WTC11 (cell line): Measurements from ENCODE around the gene EPHB3. TPM values are rescaled to one million over a fixed set of nuclear protein-coding genes. Genes with fewer than 3 reads are reported as not detected.

Experiments used
- ATAC-seq: fragments of 200-7000 bp; cut with Tn5 transposase; 2 replicates; pipeline ENCODE4 v1.10.0; 2021; ENCODE audit warnings: mild to moderate bottlenecking, moderate library complexity
- CTCF ChIA-PET: fragments of 300-600 bp; sonication (Branson Sonifier 250); formaldehyde crosslinking; loops from one replicate; lab custom pipeline; 2021; ENCODE audit warnings: antibody characterized with exemption; lab: Charles Lee
- POLR2A ChIA-PET: fragments of 350-600 bp; sonication (Branson Sonifier 250); formaldehyde crosslinking; loops from one replicate; lab custom pipeline; 2021; ENCODE audit warnings: antibody characterized with exemption; lab: Charles Lee
- DNase-seq: peaks from one replicate; pipeline ENCODE4 v3.0.0; 2021; ENCODE audit warnings: low spot score
- H3K27ac Mint-ChIP-seq: 2 replicates; pipeline ENCODE4 v1.8.0; 2021; ENCODE audit warnings: mixed read lengths
- H3K27me3 Mint-ChIP-seq: 2 replicates; pipeline ENCODE4 v1.8.0; 2021; ENCODE audit warnings: low read depth, mild to moderate bottlenecking, moderate library complexity, mixed read lengths
- H3K36me3 Mint-ChIP-seq: 2 replicates; pipeline ENCODE4 v1.8.0; 2021; ENCODE audit warnings: mixed read lengths
- H3K4me1 Mint-ChIP-seq: 2 replicates; pipeline ENCODE4 v1.8.0; 2022; ENCODE audit warnings: mixed read lengths
- H3K4me3 Mint-ChIP-seq: 2 replicates; pipeline ENCODE4 v1.8.0; 2021; ENCODE audit warnings: mild to moderate bottlenecking, moderate library complexity, mixed read lengths
- H3K9me3 Mint-ChIP-seq: 2 replicates; pipeline ENCODE4 v1.8.0; 2021; ENCODE audit warnings: mixed read lengths
- EMX1 ChIP-seq: fragments of 250-450 bp; sonication (Bioruptor Pico); IDR thresholded peaks from 2 replicates; pipeline ENCODE4 v1.8.0; 2021; ENCODE audit warnings: mild to moderate bottlenecking
- FOXJ3 ChIP-seq: sonication (generic); formaldehyde crosslinking; IDR thresholded peaks from 2 replicates; pipeline ENCODE4 v1.9.0; 2021; ENCODE audit warnings: missing genetic modification reagents, mild to moderate bottlenecking, borderline replicate concordance
- GRHL2 ChIP-seq: fragments of 250-450 bp; sonication (Bioruptor Pico); IDR thresholded peaks from 2 replicates; pipeline ENCODE4 v1.8.0; 2022; ENCODE audit warnings: mild to moderate bottlenecking, moderate library complexity; ENCODE audit not compliant: insufficient replicate concordance, severe bottlenecking
- ZNF416 ChIP-seq: fragments of 250-450 bp; sonication (Bioruptor Pico); IDR thresholded peaks from 2 replicates; pipeline ENCODE4 v1.9.0; 2021; ENCODE audit warnings: mild to moderate bottlenecking, inconsistent platforms
- total RNA-seq: library from RNA; stranded (reverse); gene quantifications from 3 replicates; pipeline ENCODE4 v1.2.3, GENCODE V29; 2021
- TF ChIP-seq, protein P1 (sequence below): sonication (generic); formaldehyde crosslinking; IDR thresholded peaks from 2 replicates; pipeline ENCODE4 v1.8.0; 2022; ENCODE audit warnings: mild to moderate bottlenecking, missing genetic modification reagents
- TF ChIP-seq, protein P2 (sequence below): sonication (generic); formaldehyde crosslinking; IDR thresholded peaks from 2 replicates; pipeline ENCODE4 v1.8.0; 2022; ENCODE audit warnings: missing genetic modification reagents
- TF ChIP-seq, protein P3 (sequence below): sonication (generic); formaldehyde crosslinking; IDR thresholded peaks from 2 replicates; pipeline ENCODE4 v1.8.0; 2022; ENCODE audit warnings: mild to moderate bottlenecking, missing genetic modification reagents
- TF ChIP-seq, protein P4 (sequence below): sonication (generic); formaldehyde crosslinking; IDR thresholded peaks from 2 replicates; pipeline ENCODE4 v1.8.0; 2022; ENCODE audit warnings: mild to moderate bottlenecking, missing genetic modification reagents
- TF ChIP-seq, protein P5 (sequence below): sonication (generic); formaldehyde crosslinking; IDR thresholded peaks from 2 replicates; pipeline ENCODE4 v1.8.1; 2022; ENCODE audit warnings: missing genetic modification reagents, borderline replicate concordance
- TF ChIP-seq, protein P6 (sequence below): sonication (generic); formaldehyde crosslinking; IDR thresholded peaks from 2 replicates; pipeline ENCODE4 v1.8.1; 2023; ENCODE audit warnings: mild to moderate bottlenecking, missing genetic modification reagents, moderate library complexity
- TF ChIP-seq, protein P7 (sequence below): fragments of 250-450 bp; sonication (Bioruptor Pico); IDR thresholded peaks from 2 replicates; pipeline ENCODE4 v1.9.0; 2021; ENCODE audit warnings: mild to moderate bottlenecking, borderline replicate concordance

EPHB3 gene
- total RNA-seq, 1 experiment from 2014 or later, result 11.4 TPM

DNA sequence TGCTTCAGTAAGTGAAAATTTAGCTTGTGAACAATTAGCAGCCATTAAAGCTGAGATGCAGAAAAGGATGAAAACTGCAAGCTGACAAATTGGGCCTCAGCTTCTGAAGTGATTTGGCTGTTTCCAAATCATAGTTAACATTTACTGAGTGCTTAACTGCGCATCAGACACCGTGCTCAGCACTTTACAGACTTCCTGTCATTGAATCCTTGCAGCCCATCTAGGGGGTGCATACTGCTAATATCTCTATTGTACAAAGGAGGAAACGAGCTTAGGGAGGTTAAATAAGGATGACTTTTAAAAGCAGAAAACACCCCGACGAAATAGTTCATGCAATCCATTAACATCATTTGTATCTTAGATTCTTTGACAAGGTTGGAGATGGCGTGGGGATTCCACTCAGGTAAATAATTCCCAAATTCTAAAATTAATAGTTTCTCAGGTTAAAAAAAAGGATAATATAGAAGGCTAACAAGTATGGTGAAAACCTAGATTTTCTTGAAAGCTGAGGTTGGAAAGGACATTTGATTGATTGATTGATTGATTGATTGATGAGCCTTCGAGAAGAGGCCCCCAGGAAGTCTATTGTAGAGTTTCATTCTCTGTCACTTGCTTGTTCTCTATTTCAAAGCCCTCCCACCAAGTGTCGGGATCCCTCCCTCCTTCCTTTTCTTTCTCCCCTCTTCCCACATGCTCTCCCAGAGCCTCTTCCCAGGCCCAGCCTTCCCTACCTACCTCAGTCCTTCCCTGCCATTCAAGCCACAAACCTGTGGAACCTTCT lies 23.5 kb upstream of the EPHB3 start (continued):
- TF ChIP-seq, protein P1, sequence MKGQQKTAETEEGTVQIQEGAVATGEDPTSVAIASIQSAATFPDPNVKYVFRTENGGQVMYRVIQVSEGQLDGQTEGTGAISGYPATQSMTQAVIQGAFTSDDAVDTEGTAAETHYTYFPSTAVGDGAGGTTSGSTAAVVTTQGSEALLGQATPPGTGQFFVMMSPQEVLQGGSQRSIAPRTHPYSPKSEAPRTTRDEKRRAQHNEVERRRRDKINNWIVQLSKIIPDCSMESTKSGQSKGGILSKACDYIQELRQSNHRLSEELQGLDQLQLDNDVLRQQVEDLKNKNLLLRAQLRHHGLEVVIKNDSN (CRISPR knock-in tag), result no peak
- TF ChIP-seq, protein P2, sequence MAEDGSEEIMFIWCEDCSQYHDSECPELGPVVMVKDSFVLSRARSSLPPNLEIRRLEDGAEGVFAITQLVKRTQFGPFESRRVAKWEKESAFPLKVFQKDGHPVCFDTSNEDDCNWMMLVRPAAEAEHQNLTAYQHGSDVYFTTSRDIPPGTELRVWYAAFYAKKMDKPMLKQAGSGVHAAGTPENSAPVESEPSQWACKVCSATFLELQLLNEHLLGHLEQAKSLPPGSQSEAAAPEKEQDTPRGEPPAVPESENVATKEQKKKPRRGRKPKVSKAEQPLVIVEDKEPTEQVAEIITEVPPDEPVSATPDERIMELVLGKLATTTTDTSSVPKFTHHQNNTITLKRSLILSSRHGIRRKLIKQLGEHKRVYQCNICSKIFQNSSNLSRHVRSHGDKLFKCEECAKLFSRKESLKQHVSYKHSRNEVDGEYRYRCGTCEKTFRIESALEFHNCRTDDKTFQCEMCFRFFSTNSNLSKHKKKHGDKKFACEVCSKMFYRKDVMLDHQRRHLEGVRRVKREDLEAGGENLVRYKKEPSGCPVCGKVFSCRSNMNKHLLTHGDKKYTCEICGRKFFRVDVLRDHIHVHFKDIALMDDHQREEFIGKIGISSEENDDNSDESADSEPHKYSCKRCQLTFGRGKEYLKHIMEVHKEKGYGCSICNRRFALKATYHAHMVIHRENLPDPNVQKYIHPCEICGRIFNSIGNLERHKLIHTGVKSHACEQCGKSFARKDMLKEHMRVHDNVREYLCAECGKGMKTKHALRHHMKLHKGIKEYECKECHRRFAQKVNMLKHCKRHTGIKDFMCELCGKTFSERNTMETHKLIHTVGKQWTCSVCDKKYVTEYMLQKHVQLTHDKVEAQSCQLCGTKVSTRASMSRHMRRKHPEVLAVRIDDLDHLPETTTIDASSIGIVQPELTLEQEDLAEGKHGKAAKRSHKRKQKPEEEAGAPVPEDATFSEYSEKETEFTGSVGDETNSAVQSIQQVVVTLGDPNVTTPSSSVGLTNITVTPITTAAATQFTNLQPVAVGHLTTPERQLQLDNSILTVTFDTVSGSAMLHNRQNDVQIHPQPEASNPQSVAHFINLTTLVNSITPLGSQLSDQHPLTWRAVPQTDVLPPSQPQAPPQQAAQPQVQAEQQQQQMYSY, result no peak
- TF ChIP-seq EMX1 (CRISPR knock-in tag), result no peak

DNA sequence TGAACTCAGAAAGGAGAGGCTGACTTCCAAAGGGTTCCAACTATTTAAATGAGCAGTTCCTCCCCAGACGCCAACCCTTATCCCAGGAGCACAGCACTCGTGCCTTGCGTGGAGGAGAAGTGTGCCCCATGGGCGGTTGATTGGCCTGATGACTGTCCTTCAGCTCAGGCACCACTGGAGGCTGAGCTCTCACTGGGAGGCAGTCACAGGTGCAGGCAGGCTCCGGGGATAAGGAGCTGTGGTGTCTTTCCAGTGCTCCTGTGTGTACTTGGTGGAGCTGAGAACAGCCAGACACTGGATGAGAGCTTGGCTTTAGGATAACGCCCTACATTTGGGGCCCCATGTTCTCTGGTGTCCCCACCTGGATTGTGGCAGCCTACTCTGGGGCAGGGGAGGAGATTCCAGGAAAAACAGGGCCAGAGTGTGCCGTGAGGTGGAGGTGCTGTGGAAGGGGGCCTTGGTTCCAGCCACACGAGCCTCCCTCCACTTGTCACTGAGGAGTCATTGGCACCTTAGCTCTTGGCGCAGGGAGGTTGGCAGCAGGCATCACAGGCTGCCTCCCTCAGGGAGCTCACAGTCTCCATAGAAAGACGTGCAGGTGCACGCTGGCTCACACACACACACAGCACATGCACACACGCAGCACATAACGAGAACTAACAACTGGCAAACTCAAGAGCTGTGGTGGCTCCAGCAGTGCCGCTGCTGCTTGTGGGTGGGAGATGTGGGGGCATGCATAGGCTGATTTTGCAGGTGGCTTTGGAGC lies 22.7 kb upstream of the EPHB3 start:
- TF ChIP-seq FOXJ3 (CRISPR knock-in tag) (no peak), GRHL2 (CRISPR knock-in tag) (no peak), ZNF416 (CRISPR knock-in tag) (no peak)
- TF ChIP-seq, protein P3, sequence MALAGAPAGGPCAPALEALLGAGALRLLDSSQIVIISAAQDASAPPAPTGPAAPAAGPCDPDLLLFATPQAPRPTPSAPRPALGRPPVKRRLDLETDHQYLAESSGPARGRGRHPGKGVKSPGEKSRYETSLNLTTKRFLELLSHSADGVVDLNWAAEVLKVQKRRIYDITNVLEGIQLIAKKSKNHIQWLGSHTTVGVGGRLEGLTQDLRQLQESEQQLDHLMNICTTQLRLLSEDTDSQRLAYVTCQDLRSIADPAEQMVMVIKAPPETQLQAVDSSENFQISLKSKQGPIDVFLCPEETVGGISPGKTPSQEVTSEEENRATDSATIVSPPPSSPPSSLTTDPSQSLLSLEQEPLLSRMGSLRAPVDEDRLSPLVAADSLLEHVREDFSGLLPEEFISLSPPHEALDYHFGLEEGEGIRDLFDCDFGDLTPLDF (CRISPR knock-in tag), result no peak
- TF ChIP-seq, protein P4, sequence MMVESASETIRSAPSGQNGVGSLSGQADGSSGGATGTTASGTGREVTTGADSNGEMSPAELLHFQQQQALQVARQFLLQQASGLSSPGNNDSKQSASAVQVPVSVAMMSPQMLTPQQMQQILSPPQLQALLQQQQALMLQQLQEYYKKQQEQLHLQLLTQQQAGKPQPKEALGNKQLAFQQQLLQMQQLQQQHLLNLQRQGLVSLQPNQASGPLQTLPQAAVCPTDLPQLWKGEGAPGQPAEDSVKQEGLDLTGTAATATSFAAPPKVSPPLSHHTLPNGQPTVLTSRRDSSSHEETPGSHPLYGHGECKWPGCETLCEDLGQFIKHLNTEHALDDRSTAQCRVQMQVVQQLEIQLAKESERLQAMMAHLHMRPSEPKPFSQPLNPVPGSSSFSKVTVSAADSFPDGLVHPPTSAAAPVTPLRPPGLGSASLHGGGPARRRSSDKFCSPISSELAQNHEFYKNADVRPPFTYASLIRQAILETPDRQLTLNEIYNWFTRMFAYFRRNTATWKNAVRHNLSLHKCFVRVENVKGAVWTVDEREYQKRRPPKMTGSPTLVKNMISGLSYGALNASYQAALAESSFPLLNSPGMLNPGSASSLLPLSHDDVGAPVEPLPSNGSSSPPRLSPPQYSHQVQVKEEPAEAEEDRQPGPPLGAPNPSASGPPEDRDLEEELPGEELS (CRISPR knock-in tag), result no peak
- TF ChIP-seq, protein P5, sequence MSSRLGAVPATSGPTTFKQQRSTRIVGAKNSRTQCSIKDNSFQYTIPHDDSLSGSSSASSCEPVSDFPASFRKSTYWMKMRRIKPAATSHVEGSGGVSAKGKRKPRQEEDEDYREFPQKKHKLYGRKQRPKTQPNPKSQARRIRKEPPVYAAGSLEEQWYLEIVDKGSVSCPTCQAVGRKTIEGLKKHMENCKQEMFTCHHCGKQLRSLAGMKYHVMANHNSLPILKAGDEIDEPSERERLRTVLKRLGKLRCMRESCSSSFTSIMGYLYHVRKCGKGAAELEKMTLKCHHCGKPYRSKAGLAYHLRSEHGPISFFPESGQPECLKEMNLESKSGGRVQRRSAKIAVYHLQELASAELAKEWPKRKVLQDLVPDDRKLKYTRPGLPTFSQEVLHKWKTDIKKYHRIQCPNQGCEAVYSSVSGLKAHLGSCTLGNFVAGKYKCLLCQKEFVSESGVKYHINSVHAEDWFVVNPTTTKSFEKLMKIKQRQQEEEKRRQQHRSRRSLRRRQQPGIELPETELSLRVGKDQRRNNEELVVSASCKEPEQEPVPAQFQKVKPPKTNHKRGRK (CRISPR knock-in tag), result no peak
- TF ChIP-seq, protein P6, sequence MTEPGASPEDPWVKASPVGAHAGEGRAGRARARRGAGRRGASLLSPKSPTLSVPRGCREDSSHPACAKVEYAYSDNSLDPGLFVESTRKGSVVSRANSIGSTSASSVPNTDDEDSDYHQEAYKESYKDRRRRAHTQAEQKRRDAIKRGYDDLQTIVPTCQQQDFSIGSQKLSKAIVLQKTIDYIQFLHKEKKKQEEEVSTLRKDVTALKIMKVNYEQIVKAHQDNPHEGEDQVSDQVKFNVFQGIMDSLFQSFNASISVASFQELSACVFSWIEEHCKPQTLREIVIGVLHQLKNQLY (CRISPR knock-in tag), result no peak
- TF ChIP-seq, protein P7, sequence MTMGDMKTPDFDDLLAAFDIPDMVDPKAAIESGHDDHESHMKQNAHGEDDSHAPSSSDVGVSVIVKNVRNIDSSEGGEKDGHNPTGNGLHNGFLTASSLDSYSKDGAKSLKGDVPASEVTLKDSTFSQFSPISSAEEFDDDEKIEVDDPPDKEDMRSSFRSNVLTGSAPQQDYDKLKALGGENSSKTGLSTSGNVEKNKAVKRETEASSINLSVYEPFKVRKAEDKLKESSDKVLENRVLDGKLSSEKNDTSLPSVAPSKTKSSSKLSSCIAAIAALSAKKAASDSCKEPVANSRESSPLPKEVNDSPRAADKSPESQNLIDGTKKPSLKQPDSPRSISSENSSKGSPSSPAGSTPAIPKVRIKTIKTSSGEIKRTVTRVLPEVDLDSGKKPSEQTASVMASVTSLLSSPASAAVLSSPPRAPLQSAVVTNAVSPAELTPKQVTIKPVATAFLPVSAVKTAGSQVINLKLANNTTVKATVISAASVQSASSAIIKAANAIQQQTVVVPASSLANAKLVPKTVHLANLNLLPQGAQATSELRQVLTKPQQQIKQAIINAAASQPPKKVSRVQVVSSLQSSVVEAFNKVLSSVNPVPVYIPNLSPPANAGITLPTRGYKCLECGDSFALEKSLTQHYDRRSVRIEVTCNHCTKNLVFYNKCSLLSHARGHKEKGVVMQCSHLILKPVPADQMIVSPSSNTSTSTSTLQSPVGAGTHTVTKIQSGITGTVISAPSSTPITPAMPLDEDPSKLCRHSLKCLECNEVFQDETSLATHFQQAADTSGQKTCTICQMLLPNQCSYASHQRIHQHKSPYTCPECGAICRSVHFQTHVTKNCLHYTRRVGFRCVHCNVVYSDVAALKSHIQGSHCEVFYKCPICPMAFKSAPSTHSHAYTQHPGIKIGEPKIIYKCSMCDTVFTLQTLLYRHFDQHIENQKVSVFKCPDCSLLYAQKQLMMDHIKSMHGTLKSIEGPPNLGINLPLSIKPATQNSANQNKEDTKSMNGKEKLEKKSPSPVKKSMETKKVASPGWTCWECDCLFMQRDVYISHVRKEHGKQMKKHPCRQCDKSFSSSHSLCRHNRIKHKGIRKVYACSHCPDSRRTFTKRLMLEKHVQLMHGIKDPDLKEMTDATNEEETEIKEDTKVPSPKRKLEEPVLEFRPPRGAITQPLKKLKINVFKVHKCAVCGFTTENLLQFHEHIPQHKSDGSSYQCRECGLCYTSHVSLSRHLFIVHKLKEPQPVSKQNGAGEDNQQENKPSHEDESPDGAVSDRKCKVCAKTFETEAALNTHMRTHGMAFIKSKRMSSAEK, result no peak
- DNase-seq (no peak), ATAC-seq (no peak)
- CTCF ChIA-PET, result interaction anchor here (0.5 to 8.3 kb wide), 9 partner anchors 8 to 167 kb away, joined by 3 to 183 read pairs (median 33); partner anchors contain the start of gene CHRD
- no peak overlapping the region for H3K27ac Mint-ChIP-seq
- H3K4me3 Mint-ChIP-seq, result no peak overlapping the region
- H3K4me1 Mint-ChIP-seq, result peaks cover 39% of the 10 kb centered on the region
- POLR2A ChIA-PET, result interaction anchor here (2.0 to 2.1 kb wide), 2 partner anchors 13 to 25 kb away, joined by 7 to 9 read pairs; no protein-coding TSS in a partner anchor
- H3K9me3 Mint-ChIP-seq, result no peaks in the 10 kb centered on the region
- no peaks in the 10 kb centered on the region for H3K36me3 Mint-ChIP-seq
- H3K27me3 Mint-ChIP-seq, result peaks cover 4% of the 10 kb centered on the region
